NCI-H1048 (cell line): Measurements from ENCODE around the gene TMEM221.
"Not testable (repeated sequence)": the region's sequence is repeated elsewhere in the genome, so short reads cannot be mapped to it uniquely, and the experiment has no call there.

Experiments used
- DNase-seq: peaks from one replicate; lab custom pipeline; 2025; lab: John Stamatoyannopoulos, UW

TMEM221 gene

DNA sequence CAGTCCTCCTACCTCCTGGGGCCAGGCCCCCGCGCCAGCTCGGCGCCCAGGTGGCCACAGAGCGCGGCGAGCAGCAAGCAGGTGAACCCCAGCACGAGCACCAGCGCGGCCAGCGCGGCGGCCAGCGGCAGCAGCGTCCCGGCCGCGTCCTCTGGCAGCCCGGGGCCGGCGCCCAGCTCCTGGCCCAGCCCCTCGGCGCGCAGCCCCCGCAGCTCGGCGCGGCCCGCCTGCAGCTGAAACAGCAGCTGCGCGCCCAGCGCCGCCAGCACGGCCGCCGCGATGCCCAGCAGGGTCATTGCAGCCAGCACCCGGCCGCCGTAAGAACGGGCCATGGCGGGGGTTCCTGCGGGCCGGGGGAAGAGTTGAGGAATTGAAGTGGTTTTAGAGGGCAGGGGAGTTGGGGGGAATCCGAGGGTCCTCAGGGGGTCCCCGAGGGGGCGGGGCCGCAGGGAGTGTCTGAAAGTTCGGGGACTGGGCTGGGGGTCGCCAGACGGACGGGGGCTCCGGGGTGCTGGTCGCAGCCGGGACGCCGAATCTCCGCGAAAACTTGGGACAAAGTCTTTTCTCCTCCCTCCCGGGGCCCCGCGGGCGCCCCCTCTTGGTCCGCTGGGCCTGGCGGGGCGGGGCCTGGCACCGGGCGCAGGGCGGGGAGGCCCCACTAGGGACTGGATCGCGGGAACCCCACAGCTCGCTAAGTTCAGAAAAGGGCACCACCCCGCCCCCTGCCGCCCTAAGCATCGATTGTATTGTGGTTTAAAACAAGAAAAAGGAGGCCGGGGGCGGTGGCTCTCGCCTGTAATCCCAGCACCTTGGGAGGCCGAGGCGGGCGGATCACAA is at the start of gene TMEM221:
TMEM221 (minus strand) TSS at position 538 of the 837 bp plus-strand sequence; CDS start at position 332, 206 bp downstream.
- DNase-seq, result no peak

DNA sequence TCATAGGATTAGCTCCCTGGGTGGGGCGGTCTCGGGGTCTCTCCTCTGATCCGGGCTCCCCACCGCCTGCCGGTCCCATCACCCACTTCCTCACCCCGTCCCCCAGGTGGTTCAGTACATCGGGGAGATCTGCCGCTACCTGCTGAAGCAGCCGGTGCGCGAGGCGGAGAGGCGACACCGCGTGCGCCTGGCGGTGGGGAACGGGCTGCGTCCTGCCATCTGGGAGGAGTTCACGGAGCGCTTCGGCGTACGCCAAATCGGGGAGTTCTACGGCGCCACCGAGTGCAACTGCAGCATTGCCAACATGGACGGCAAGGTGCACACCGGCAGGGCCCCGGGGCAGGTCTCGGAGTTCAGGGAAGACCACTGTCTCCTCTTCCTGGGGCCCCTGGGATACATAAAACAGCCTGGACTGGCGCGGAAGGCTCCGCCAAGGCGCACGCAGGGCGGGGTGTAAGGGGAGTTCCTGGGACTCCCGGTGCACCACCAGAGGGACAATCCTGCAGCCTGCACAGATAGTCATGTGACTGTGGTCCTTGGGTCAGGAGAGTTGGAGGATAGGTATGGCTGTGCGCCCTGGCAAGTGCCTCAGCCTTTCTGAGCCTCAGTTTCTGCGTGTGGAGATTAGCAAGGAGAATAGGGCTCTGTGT is 48.8 kb upstream of the TMEM221 start:
- DNase-seq, result no peak

DNA sequence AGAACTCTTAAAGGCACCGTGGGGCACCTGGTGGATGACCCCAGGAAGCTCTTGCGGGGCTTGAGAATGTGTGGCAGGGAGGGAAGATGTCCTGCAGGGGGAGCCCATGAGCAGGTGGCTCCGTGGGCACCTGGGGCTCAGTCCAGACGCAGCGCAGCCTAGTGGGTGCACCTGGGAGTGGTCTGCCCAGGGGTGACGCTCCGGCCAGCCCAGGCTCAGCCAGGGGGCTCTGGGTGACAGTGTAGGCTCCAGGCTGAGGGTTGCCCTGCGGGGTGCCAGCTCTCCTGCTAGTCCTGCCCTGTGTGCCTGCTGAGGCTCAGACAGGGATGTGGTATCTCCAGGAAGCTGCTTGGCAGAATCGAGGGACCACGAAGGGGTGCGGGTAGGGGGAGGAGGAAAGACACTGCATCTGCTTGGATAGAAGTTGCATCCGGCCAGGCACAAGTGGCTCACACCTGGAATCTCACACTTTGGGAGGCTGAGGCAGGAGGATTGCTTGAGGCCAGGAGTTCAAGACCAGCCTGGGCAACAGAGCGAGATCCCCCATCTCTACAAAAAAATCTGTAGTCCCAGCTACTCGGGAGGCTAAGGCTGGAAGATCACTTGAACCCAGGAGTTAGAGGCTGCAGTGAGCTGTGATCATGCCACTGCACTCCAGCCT is 48.0 kb upstream of the TMEM221 start:
- DNase-seq, result peak; percentile 40

DNA sequence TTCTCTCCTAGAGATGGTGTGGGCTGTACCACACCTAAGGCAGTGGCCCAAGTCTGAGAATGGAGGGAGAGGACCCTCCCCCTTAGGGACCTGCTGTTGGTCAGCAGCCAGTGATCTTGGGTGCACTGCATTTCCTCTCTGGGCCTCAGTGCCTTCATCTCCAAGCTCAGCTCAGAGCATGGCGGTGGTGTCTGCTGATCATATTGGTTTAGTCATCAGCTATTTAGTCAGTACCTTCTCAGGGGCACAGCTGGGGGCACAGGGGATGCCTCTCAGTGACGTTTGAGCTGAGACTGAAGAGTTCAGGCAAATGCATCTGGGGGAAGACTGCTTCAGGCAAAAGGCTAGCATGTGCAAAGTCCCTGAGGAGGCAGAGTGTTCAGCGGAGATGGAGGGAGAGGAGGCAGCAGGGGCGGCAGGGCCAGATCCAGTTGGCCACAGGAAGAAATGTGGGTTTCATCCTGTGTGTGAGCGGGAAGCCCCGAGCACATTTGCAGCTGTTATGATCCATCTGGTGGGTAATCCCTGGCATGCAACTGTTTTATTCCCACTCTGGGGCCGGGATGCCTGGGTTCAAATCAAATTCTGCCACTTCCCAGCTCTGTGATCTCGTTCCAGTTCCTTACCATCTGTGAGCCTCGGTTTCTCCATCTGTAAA is 47.3 kb upstream of the TMEM221 start:
- no peak for DNase-seq

DNA sequence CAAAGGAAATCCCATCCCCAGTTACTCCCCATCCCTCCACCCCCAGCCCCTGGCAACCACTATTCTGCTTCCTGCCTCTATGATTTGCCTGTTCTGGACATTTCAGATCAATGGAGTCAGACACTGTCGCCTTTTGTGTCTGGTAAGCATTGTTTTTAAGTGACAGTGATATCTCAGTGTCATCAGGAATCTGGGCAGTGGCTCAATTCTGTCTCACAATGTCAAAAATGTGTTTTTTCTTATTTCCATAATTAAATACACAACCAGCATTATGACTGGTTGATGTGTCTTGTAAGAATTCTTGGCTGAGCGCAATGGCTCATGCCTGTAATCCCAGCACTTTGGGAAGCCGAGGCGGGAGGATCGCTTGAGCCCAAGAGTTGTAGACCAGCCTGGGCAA is 42.8 kb upstream of the TMEM221 start:
- DNase-seq, result no peak

DNA sequence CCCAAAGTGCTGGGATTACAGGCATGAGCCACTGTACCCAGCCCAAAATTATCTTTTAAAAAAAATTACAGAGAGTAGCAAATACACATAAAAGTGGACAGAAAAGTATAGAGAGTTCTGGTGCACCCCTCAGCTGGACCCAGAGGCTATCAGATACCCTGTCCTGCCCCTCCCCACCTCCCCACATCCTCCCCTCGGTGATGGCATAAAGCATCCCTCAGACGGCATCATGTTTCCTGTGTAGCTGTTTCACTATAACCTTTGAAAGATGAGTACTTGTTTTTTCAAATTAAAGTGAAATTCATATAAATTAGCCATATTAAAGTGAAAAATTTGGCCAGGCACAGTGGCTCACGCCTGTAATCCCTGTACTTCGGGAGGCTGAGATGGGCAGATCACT is 41.9 kb upstream of the TMEM221 start:
- DNase-seq, result no peak

DNA sequence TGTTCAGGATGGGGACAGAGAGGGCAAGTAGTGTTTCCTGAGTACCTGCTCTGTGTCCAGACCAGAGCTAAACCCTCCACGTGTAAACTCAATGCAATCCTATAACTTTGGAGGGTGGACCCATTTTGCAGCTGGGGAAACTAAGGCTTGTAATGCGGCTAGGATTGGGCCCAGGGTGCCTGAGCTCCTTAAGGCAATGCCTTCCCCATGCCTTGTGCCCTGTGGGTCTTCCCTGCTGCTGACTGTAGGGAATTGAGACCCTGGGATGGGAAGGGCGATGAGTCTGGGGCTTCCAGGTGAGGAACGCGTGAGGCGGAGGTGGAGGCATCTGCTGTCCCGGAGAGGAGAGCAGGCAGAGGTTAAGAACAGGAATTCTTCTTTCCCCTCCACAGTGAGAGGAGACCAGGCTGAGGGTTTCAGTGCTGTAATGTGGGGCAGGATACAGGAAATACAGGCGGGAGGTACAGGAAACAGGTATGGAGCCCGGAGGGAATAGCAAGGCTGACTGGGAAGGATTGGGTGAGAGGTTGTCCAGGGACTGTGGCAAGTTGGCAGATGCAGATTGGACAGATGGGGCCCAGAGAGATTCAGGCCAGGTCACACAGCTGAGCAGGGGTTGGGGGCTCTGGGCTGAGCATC is 41.0 kb upstream of the TMEM221 start:
- no peak for DNase-seq

DNA sequence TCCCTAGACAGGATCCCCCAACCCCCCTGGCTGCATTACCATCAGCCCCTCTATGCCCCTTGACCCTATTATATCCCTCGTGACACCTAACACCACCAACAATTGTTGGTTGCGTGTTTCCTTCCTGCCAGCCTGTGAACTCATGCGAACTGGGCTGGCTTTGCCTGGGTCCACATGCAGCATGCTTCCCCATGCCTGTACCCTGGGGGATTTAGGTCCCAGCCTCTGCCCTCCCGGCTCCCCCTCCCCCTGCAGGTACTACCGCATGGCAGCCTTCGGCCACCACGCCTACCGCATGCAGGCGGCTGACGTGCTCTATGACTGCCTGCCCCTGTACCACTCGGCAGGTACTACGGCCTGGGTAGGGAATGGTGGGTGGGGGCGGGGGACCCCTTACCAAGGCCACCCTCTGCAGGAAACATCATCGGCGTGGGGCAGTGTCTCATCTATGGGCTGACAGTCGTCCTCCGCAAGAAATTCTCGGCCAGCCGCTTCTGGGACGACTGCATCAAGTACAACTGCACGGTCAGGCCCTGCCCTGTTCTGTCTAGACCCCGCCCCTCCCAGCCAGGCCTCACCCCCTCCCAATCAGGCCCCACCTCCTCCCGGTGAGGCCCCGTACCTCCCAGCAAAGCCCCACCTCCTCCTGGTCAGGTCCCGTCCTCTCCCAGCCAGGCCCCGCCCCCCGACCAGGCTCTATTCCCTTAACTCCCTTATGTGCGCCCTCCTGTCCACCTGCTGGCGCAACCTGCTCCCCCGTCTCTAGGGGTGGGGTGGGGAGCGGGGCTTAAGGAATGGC is 40.3 kb upstream of the TMEM221 start:
- DNase-seq, result peak; percentile 80

DNA sequence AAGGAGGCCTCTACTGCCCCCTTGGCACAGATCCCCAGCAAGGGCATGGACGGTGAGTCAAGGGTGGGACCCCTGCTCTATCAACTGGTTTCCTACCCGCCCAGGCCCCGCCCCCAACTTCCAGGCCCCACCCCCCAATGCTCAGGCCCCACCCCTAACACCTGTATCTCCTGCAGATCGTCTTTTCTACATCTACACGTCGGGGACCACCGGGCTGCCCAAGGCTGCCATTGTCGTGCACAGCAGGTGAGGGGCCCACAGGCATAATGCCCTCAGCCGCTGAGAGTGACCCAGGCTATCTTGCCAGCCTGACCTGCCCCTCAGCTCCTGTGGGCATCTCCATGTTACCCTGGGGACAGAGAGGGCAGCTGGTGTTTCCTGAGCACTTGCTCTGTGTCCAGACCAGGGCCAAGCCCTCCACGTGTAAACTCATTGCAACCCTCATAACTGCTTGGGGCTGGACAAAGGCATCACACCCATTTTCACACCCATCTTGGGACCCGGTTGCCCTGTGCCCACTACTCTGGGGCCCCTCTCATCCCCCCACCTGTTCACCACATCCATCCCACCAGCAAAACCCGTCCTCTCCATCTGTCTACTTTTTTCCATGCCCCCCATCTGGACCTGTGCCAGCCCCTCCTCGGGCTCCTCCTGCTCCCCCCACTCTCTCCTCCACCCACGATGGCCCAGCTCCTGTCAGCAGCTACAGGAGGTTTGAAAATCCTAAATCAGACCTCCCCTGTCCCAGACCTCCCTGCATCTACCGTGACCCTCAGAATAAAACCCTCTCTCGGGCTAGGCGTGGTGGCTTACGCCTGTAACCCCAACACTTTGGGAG is 39.0 kb upstream of the TMEM221 start:
- DNase-seq, result no peak

DNA sequence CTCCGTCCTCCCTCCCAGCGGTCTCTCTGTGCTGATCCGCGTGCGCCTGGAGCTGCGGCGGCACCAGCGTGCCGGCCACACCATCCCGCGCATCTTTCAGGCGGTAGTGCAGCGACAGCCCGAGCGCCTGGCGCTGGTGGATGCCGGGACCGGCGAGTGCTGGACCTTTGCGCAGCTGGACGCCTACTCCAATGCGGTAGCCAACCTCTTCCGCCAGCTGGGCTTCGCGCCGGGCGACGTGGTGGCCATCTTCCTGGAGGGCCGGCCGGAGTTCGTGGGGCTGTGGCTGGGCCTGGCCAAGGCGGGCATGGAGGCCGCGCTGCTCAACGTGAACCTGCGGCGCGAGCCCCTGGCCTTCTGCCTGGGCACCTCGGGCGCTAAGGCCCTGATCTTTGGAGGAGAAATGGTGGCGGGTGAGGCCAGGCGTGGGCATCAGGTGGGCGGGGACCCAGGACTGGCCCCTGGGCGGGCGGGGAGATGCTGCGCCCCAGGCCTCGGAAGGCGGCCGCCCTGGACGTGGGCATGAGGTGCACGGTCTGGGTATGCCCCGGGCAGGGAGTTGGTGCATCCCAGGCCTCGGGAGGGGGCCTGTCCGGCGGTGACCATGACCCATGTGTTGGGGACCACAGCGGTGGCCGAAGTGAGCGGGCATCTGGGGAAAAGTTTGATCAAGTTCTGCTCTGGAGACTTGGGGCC is 38.2 kb upstream of the TMEM221 start:
- DNase-seq, result no peak

DNA sequence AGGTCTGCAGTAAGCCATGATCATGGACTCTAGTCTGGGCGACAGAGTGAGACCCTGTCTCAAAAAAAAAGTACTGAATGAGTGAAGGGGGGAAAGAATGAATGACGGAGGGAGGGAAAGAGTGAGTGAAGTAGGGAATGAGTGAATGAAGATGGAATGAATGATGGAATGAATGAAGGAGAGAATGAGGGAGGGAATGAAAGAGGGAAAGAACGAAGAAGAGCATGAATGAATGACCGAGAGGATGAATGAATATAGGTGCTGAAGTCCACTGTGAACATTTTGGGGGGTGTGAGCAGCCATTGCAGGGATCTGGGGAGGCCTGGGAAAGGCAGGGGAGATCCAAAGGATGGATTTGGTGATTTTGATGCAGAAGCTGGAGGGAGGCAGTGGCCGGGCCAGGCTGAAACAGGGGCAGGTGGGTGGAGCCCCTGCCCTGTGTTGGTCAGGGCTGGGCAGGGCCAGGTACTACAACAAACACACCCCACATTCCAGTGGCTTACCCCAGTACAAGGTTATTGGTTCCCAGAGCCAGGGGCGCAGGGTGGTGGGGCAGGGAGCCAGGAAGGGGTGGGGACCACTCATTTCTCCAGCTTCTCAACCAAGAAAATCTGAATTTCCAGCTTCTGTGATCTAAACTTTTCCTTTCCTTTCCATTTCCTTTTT is 36.2 kb upstream of the TMEM221 start:
- DNase-seq, result no peak

DNA sequence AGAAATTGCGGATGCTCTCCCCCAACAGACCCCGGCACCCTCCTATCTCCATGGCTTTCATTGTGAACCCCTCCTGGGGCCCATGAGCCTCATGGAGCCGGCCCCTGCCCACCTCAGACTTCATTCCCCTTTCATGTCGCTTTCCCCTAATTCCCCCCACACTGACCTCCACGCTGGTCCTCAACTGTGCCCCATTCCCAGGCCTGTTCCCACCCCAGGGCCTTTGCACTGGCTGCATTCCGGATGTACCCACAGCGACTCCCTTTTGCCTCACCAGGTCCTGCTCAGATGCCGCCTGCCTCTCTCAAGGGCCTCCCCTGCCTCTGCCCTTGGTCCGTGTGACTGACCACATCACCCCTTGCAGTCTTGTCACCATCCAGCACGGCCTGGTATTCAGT is 35.1 kb upstream of the TMEM221 start:
- no peak for DNase-seq

DNA sequence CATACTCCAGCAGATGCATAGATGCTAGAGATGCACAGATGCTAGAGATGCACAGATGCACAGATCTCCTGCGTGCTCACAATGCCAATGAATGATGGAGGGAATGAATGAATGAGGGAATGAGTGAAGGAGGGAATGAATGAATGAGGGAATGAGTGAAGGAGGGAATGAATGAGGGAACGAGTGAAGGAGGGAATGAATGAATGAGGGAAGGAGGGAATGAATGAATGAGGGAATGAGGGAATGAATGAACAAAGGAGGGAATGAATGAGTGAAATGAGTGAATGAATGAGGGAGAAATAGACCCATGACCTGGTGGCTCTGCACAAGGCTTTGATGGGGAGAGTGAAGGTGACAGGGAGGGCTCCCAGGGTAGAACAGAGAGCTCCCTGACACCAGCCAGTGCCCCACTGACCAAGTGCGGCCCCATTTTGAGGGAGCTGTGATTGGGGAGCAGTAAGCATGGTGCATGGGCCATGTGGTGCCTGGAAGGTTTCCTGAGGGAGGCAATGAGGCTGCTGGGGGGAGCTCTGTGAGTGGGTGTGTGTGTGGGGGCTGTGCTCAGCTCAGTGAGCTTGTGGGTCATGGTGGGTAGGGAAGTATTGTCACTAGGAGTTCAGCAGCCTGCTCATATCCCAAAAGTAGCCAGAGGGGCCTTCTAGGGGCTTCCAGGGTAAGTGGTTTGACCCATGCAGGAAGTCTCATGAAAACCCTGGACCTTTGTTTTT is 34.6 kb upstream of the TMEM221 start:
- no peak for DNase-seq

DNA sequence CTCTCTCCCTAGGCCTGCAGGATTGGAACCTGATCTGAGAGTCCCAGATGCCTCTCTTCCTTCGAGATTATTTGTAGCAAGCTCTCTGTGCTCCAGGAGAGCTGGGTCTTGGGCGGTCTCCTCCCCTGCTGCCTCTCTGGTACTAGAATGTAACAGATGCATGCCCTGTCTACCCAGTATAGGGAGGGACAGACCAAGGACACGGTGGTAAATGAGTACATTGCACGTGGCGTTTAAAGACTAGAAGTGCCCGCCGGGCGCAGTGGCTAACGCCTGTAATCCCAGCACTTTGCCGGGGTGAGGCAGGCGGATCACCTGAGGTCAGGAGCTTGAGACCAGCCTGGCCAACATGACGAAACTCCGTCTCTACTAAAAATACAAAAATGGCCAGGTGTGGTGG is 33.5 kb upstream of the TMEM221 start:
- DNase-seq, result no peak

DNA sequence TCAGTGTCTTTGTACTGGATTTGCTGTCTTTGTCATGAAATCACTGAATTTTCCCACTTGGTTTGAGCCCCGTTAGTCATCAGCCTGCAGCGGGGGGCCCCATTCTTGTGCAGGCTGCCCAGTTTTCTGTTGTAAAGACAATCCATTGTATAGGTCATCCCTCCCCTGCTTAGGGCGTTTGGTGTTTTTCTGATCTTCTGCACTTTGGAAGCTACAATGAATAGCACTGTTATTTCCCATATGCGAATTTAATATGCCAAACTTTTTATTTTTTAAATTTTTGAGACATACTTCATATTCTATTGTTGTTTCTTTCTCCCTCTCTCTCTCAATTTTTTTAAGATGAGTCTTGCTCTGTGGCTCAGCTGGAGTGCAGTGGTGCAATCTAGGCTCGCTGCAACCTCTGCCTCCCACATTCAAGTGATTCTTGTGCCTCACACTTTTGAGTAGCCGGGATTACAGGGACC is 30.9 kb upstream of the TMEM221 start:
- DNase-seq, result no peak

DNA sequence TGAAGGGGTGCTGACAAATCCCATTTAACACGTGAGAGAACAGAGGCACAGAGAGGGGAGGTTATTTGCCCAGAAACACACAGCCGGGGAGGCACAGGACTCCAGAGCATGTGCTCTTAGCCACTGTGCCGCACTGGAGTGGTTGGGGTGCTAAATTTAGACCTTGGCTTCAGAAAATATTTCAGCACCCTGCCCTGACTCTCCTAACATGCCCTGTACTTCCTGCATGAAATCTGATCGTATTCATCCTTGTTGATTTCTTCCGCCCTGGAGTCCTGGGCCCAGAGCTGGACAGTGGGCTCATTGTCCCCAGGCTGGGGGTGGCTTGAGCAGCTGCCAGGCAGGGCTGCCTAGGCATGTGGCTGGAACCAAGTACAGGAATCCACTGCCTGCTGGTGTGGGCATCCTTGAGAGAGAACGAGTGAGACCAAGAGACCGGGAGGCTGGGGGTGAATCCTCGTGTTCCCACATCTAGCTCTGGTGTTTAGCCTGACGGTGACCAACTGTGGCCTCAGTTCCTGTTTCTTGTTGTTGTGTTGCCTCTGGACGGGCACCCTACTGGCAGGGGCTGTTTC is 27.2 kb upstream of the TMEM221 start:
- no peak for DNase-seq

DNA sequence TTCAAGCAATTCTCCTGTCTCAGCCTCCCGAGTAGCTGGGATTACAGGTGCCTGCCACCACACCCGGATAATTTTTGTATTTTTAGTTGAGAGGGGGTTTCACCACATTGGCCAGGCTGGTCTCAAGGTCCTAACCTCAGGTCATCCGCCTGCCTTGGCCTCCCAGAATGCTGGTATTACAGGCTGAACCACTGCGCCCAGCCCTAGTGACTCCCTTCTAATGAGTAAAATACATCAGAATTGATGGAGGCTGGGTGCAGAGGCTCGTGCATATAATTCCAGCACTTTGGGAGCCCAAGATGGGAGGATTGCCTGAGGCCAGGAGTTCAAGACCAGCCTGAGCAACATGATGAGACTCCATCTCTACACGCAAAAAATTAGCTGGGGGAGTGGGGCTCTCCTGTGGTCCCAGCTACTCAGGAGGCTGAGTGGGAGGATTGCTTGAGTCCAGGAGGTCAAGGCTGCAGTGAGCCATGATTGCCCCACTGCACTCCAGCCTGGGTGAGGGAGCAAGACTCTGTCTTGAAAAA is 26.6 kb upstream of the TMEM221 start:
- not testable (repeated sequence) for DNase-seq

DNA sequence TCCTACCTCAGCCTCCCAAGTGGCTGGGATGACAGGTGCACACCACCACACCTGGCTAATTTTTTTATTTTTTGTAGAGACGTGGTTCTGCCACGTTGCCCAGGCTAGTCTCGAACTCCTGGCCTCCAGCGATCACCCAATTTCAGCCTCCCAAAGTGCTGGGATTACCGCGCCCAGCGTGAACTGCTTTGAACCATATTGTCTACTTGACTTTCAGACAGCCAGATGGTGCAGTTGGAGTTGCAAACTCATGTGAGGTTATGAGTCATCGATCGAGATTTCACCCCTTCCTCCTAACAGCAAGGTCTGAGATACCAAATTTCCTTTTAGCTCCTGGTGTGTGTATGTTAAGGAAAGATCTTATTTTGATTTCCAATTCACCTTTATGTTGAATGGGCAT is 24.6 kb upstream of the TMEM221 start:
- DNase-seq, result no peak
